ENCODE measurements around the gene STRIP2. TPM values are rescaled to one million over a fixed set of nuclear protein-coding genes. Genes with fewer than 3 reads are reported as not detected.
"Not testable (repeated sequence)": the region's sequence is repeated elsewhere in the genome, so short reads cannot be mapped to it uniquely, and the experiment has no call there.

STRIP2 gene
- total RNA-seq, 1 experiment from 2014 or later = 6.5 TPM

- no peak for DNase-seq (ENCODE audit: low spot score)
- no peak for ATAC-seq
- H3K27ac Mint-ChIP-seq = no peak overlapping the region
- TF ChIP-seq FOXK1 (CRISPR knock-in tag; IDR thresholded peaks at IDR 0.05) (no peak), JUN (CRISPR knock-in tag; IDR thresholded peaks at IDR 0.05) (no peak)
- POLR2A ChIA-PET = no interaction called here
- peaks cover 5% of the 10 kb centered on the region for H3K9me3 Mint-ChIP-seq
- H3K4me3 Mint-ChIP-seq = no peak overlapping the region
- peaks cover 7% of the 10 kb centered on the region for H3K36me3 Mint-ChIP-seq
- CTCF ChIA-PET = interaction anchor here (0.6 to 6.3 kb wide), 10 partner anchors 36 to 307 kb away, joined by 3 to 59 read pairs (median 7); partner anchors contain the start of gene STRIP2
- H3K27me3 Mint-ChIP-seq (ENCODE audit: low read depth) = no peaks in the 10 kb centered on the region
- peaks cover 21% of the 10 kb centered on the region for H3K4me1 Mint-ChIP-seq
These were observed 36.2 kb downstream of the STRIP2 start for GRCh38 chr7:129470411-129470810.

GRCh38 chr7:129471402-129471827 lies 37.2 kb downstream of the STRIP2 start:
- peaks cover 21% of the 10 kb centered on the region for H3K4me1 Mint-ChIP-seq
- no peaks in the 10 kb centered on the region for H3K27me3 Mint-ChIP-seq (ENCODE audit: low read depth)
- DNase-seq (ENCODE audit: low spot score) (no peak), ATAC-seq (no peak)
- ChIA-PET CTCF (interaction anchor here (0.5 to 6.3 kb wide), 10 partner anchors 37 to 748 kb away, joined by 3 to 59 read pairs (median 6); partner anchors contain the start of gene STRIP2), POLR2A (interaction anchor here (1.5 kb wide), 1 partner anchor 38 kb away, joined by 3 read pairs; the partner anchor contains the start of gene STRIP2)
- TF ChIP-seq ETV6 (CRISPR knock-in tag; IDR thresholded peaks at IDR 0.05) (no peak), ZNF281 (CRISPR knock-in tag; IDR thresholded peaks at IDR 0.05) (no peak), EMX1 (CRISPR knock-in tag; IDR thresholded peaks at IDR 0.05) (no peak), KAT7 (CRISPR knock-in tag; IDR thresholded peaks at IDR 0.05; ENCODE audit: borderline replicate concordance) (no peak), NFATC4 (CRISPR knock-in tag; IDR thresholded peaks at IDR 0.05) (no peak), ZSCAN18 (CRISPR knock-in tag; IDR thresholded peaks at IDR 0.05) (no peak), FOXK1 (CRISPR knock-in tag; IDR thresholded peaks at IDR 0.05) (no peak), ZNF232 (CRISPR knock-in tag; IDR thresholded peaks at IDR 0.05) (no peak), SMAD3 (CRISPR knock-in tag; IDR thresholded peaks at IDR 0.05; ENCODE audit: borderline replicate concordance) (no peak), SP1 (CRISPR knock-in tag; conservative IDR thresholded peaks at IDR 0.05) (no peak), ZNF512 (CRISPR knock-in tag; IDR thresholded peaks at IDR 0.05; ENCODE audit: borderline replicate concordance) (no peak), IRF1 (CRISPR knock-in tag; IDR thresholded peaks at IDR 0.05) (no peak), ZMAT4 (CRISPR knock-in tag; IDR thresholded peaks at IDR 0.05) (no peak)
- H3K27ac Mint-ChIP-seq = no peak overlapping the region
- H3K4me3 Mint-ChIP-seq = no peak overlapping the region
- H3K36me3 Mint-ChIP-seq = peaks cover 13% of the 10 kb centered on the region
- H3K9me3 Mint-ChIP-seq = peaks cover 5% of the 10 kb centered on the region

GRCh38 chr7:129475931-129476330 lies 41.7 kb downstream of the STRIP2 start:
- Mint-ChIP-seq H3K9me3 (peaks cover 12% of the 10 kb centered on the region), H3K36me3 (peaks cover 26% of the 10 kb centered on the region)
- H3K27me3 Mint-ChIP-seq (ENCODE audit: low read depth); POLR2A ChIA-PET; DNase-seq (ENCODE audit: low spot score); H3K4me3 Mint-ChIP-seq; H3K27ac Mint-ChIP-seq; H3K4me1 Mint-ChIP-seq; ATAC-seq; CTCF ChIA-PET: not testable (repeated sequence)

- Mint-ChIP-seq H3K36me3 (peaks cover 29% of the 10 kb centered on the region), H3K9me3 (peaks cover 12% of the 10 kb centered on the region)
- CTCF ChIA-PET; H3K4me1 Mint-ChIP-seq; DNase-seq (ENCODE audit: low spot score); H3K27me3 Mint-ChIP-seq (ENCODE audit: low read depth); POLR2A ChIA-PET; H3K4me3 Mint-ChIP-seq; ATAC-seq; H3K27ac Mint-ChIP-seq: not testable (repeated sequence)
These were observed 42.2 kb downstream of the STRIP2 start for GRCh38 chr7:129476398-129476797.

All from WTC11 (cell line).